NCI-H2029 treated with DMSO at 0.1 percent for 48 hours (cell line): ENCODE results near the gene OPCML.
"Not testable (repeated sequence)": the region's sequence is repeated elsewhere in the genome, so short reads cannot be mapped to it uniquely, and the experiment has no call there.

ENCODE experiments used
- DNase-seq: peaks from one replicate; lab custom pipeline; 2025; lab: John Stamatoyannopoulos, UW

Gene OPCML

DNA sequence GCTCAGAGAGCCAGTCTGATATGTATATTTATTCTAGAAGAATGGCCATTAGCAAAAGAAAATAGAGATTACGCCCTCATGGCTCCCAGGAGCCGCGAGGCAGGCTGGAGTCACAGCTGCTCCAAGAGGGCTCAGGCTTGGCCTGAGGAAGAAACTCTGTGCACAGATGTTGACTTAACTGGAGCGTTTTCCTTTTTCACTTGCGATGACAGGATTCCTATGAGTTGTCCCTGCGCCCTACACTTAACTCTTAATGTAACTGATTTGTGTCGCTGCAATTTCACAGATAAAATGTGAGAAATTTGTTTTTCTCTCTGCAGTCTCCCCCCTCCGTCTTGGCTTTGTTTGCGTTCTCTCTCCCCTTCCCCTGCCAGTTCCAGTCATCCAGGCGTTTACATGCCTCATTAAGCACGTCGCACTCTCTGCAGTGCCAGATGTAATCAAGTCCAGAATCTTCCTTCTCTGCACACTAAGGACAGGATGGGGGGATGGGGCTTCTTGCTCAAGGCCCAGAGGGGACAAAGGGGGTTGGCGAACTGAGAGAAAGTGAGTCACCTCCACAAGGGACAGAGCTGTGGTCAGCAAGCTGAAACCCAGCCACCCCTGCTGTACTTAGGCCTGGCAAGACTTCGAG is 1101.8 kb downstream of the OPCML start:
- DNase-seq = no peak

- DNase-seq = no peak
Measured at GRCh38 chr11:132429685-132430084, 1102.6 kb downstream of the OPCML start.

DNA sequence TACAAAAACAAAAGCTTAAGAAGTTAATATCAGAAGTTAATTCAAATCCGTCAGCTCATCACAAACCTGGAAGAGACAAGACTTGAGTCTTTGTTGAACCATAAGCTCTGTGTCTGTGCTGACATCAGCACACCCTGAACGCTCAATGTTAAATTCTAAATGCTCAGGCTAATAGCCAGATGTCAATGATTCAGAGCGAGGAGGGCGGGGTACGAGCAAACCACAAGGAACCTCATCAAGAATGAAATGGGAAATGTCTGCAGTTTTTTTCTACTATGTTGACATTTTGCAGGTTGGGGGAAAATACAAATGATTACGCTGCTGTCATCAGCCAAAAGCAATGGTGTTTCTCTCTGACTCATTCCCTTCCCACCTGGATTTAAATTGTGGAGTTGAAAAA is 1104.7 kb downstream of the OPCML start:
- DNase-seq = no peak

- DNase-seq = no peak
Measured at GRCh38 chr11:132424433-132424832, 1107.9 kb downstream of the OPCML start.

DNA sequence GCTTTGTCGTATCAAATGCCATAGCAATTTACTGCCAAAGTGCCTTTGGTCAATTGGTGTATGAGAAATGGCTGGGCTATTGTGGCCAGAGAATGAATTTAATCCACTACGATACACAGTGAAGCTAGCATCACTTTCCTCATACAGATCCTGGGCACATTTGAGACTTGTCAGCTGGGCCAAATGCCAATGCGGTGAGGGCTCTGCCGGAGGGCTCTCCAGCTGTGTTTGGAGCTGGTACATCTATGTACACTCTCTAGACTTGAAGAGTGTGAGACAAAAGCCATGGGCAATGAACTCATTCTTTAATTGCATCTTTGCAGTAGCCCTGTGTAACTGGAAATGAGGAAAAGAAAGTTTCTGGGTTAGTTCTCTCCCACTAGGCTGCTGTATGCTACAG is 1109.0 kb downstream of the OPCML start:
- DNase-seq = no peak

DNA sequence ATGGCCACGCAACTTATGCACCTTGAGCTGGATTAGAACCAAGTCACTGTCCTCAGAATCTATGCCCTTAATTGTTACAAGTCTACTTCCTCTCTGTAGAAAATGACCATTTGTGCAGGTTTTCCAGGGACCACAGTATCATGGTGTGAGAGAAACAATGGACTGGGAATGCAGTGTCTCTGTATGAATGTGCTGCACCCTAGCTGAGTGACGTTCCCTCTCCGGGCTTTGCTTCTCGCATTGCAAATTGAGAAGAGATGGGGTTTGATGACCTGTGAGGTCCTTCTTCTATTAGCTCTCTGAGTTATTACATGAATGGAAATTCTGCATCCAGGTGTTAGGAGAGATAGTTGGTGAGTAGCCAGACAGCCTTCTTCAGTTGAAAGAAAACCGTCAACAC is 1109.6 kb downstream of the OPCML start:
- no peak for DNase-seq

- no peak for DNase-seq
Measured at GRCh38 chr11:132421555-132421954, 1110.7 kb downstream of the OPCML start.

DNA sequence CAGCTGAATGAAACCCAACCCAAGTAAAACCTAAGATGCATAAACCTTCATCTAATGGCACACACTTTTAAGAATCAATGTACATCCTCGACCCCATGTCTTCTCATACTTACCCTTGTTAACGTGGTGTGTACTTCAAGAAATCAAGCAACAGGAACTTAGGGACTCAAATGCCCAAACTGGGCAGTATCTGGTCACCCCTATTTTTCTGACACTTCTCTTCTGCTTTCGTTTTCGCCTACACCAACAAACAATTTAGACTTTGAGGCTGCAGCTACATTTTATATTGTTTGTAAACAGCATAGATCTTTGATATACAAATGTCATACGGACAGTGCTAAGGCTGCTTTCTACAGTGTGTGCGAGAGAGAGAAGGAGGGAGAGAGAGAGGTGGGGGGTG is 1117.8 kb downstream of the OPCML start:
- DNase-seq = no peak

GRCh38 chr11:132410383-132410782 is 1121.9 kb downstream of the OPCML start:
- DNase-seq = no peak

GRCh38 chr11:132409573-132410355 is 1122.5 kb downstream of the OPCML start:
- DNase-seq = no peak

DNA sequence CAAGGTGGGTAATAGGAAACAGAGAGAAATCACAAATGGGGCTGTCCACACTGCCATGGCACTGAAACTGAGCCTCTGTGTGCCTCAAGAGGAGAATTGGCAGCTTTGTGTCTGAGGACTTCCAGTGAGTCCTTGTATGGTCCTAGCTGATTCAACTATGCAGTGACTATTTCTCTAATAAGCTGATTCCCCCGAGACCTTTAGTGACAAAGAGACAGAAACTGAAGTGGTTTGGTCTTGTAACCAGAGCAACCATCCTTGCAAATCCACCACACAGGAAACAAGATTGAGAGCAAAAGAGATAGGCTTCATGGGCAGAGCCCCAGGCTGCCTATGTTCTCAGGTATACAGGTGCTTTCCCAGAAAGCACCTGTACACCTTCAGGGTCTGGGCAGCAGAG is 1123.4 kb downstream of the OPCML start:
- DNase-seq = no peak

DNA sequence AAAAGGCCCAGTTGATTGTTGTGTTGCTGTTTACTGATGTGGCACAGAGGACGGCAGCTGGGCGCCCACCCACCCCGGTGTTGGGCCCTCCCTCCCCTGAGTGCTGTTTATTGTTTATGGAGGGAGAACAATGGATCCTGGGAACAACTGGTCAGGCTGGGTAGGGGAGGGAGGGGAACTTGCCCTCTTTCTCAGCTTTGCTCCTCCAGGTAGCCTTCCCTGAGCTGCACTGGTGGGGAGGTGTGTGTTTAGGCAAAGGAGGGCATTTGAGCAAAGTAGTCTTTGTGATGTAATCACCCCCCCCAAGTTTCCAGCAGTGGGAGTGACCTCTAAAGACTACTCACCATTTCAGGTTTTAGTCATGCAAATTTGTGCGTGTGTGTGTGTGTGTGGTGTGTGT is 1126.6 kb downstream of the OPCML start:
- DNase-seq = no peak

DNA sequence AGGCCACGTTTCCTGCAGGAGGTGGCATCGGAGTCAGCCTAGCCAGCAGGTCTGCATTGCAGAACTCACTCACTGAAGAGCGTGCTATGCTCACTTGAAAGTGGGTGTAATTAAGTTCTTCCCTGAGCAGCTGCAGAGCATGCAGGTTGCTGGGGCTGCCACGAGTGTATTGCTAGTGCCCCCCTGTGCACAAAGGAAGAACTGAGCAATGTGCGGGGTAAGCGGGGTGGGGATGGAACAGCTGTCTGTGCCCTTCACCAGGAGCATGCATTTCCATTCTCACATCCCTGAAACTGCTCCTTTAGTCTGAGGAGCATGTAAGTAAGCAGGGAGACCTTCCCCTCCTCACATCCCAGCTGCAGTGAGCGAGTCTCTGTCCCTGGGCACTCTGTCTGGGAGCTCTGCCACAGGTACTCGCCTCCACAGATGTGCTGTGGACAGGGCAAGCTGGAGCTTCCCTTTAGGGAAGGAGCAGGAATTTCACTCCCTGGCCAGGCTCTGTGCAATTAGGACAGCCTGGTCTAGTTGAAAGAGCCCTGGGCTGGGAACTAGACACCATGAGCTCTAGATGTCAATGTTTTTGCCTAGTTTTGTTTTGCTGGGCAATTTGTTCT is 1130.1 kb downstream of the OPCML start:
- DNase-seq = no peak

- no peak for DNase-seq
Measured at GRCh38 chr11:132396318-132396717, 1136.0 kb downstream of the OPCML start.

- DNase-seq = no peak
Measured at GRCh38 chr11:132395434-132395833, 1136.9 kb downstream of the OPCML start.

DNA sequence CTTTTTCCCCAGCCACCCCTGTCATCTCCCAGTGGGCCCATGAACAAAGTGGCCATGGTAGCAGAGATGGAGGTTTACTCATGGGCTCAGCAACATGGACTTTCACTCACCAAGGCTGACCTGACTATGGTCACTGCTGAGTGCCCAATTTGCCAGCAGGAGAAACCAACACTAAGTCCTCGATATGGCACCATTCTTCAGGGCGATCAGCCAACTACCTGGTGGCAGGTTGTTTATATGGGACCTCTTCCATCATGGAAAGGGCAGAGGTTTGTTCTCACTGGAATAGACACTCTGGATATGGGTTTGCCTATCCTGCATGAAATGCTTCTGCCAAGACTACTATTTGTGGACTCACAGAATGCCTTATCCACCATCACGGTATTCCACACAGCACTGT is 1152.8 kb downstream of the OPCML start:
- DNase-seq = no peak

DNA sequence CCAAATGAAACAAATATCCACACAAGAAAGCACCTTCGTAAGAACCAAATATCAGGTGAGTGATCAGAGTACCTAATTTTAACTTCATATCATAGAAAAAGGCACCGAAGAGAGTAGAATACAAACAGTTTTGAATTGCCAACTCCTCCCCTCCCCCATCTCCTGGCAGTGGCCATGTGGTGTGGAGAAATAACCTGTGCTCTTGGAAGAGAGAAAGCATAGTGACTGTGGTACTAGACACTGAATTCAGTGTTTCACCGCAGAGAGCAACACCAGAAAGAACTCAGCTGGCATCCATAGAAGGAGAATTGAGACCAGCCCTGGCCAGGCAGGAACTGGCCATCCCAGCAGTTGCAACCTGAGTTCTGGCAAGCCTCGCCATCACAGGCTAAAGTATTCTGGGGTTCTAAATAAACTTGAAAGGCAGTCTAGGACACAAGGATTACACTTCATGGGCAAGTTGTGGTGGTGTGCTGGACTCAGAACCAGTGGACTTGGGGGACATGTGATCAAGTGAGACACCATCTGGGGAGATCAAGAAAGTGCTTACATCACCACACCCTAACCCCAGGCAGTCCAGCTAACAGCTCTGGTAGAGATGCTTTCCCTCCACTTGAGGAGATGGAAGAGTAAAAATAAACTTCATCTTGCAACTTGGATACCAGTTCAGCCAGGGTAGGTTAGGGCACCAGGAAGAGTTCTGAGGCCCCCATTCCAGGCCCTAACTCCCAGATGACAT is 1158.7 kb downstream of the OPCML start:
- no peak for DNase-seq

GRCh38 chr11:132370114-132370513 is 1162.2 kb downstream of the OPCML start:
- not testable (repeated sequence) for DNase-seq

DNA sequence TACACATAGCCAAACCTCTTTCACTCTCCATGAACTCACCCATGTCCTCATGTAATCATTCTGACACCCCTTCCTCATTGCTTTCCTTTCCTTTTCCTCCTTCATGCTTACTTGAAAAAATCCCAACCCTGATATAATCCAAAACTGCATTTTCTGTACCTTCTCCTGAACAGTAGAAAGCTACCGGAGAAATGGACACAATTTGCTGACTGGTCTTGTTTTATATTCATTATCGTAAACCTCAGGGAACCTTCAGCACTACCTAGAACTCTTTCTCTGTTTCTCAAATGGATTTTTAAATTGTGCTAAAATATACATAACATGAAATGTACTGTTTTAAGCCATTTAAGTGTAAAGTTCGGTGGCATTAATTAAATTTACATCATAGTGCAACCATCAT is 1165.0 kb downstream of the OPCML start:
- no peak for DNase-seq

DNA sequence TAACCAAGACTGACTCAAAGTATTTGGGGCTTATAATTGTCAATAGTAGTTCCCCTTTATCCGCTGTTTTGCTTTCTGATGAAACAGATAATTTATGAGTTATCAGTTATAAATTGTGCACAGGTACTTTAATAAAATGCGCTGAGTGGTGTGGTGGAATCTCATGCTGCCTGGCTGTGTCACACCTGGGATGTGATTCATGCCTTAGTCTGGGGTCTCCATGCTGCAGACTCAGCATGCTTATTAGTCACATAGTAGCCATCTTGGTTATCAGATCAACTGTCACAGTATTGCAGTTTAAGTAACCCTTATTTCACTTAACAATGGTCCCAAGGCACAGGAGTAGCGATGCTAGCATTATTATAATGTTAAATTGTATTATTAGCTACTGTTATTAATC is 1166.7 kb downstream of the OPCML start:
- DNase-seq = no peak
